Anterior cingulate cortex (tissue), 58 donors: ENCODE measurements around the gene SORBS2.
"Not testable (repeated sequence)": the region's sequence is repeated elsewhere in the genome, so short reads cannot be mapped to it uniquely, and the experiment has no call there.

Source experiments
- DNase-seq, 58 donors: peaks; one replicate each; lab custom pipeline; 2025; lab: John Stamatoyannopoulos, UW

Gene SORBS2

DNA sequence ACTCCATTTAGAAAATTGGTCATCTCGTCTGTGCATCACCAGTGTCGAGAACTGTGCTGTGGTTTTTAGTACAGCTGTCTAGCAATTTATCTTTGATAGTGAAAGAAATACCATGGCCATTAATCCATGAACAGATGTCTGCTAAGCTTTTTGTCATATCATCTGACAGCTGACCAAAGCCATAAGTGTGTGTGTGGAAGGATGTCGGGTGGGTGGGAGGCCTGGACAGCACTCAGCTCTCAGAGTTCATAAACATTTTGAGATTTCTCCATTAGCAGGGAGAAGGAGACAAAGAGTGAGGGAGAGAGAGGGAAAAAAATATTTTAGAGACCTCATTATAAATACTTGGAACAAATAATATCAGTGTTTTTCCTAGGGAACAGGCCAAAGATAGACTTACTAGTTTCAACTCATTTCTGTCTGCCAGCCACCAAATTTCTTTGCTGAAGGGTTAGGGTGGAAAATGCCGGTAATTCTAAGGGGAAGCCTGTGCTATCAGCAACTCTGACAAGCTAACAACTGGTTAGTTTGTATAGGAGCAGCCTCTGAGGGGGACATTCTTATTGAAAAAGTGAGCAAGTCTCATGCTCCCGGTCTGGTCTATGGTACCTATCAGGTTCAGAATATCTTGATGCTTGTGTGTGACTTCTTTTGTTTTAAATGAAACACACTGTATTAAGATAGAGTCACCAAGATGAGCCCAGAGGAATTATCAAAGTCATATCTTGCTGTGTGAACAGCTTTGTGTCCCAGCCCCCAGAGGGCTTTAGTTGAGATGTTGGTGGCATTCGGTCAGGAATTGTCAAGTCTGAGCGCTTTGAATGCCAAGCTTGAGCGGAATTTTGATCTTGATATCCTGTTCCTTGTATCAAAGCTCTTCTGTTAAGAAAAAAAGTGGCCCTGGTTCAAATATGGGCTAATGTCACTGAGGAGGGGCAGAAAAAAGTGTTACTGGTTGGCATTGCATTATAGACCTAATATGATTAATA, 234.7 kb downstream of the SORBS2 start:
- peak in 1 of 58 donors; percentile 4 for DNase-seq

GRCh38 chr4:185576314-185576961, 235.6 kb downstream of the SORBS2 start:
- no peak for DNase-seq

- DNase-seq: no peak
These were observed 238.3 kb downstream of the SORBS2 start for GRCh38 chr4:185573651-185574199.

GRCh38 chr4:185570727-185571126, 241.3 kb downstream of the SORBS2 start:
- DNase-seq: no peak

GRCh38 chr4:185567381-185568376, 244.3 kb downstream of the SORBS2 start:
- peak in 49 of 58 donors; percentile 8 to 74 (median 44) for DNase-seq

DNA sequence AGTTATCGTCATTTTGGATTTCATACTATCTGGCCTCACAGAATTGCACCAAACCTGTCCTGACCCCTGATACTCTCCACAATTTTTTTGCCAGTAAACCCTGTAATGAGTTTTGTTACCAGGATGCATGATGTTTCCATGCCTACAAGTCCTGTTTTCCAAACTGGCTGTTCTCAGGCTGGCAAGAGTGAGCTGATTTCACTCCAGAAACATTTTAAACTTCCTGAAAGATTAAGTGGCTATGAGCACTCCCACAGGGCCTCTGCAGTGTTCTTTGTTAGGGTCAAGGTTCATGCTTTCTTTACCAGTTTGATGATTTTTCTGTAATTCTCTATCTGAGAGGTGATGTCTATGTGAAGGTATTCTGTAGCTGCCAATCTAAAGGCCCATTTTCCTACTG, 245.0 kb downstream of the SORBS2 start:
- peak in 14 of 58 donors; percentile 10 to 61 (median 39) for DNase-seq

DNA sequence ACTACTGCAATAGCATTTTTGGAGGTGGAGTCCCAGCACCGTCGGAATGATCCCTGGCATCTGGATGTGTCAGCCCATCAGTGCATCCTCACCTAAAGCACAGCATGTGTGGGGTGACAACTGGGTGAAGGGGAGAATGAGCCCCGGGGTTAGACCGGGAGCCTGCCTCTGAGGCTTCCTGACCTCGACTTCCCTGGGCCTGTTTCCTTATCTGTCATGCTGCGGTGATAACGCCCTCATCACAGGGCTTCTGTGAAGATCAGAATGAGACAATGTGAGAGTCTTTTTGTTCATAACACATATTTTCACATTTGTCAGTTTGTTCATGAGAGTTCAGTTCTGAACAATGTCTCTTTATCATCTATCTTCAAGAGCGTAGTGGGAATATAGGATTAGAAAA, 245.6 kb downstream of the SORBS2 start:
- peak in 1 of 58 donors; percentile 17 for DNase-seq

GRCh38 chr4:185565696-185566095, 246.3 kb downstream of the SORBS2 start:
- DNase-seq: no peak

GRCh38 chr4:185564349-185564748, 247.6 kb downstream of the SORBS2 start:
- no peak for DNase-seq

DNA sequence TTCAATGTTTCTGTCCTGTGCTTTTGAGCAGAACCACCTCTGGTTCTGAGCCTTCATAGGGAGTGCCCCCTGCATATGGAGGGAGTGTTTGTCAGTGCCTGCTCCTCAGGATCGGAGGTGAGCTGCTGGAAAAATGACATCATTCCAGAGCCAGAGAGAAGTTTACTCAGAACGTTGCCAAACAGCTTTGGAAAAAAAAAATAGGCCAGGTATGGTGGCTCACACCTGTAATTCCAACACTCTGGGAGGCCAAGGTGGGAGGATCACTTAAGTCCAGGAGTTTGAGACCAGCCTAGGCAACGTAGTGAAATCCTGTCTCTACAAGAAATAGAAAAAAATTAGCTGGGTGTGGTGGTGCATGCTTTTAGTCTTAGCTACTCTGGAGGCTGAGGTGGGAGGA, 249.5 kb downstream of the SORBS2 start:
- DNase-seq: no peak

- DNase-seq: no peak
These were observed 251.7 kb downstream of the SORBS2 start for GRCh38 chr4:185560316-185560715.

DNA sequence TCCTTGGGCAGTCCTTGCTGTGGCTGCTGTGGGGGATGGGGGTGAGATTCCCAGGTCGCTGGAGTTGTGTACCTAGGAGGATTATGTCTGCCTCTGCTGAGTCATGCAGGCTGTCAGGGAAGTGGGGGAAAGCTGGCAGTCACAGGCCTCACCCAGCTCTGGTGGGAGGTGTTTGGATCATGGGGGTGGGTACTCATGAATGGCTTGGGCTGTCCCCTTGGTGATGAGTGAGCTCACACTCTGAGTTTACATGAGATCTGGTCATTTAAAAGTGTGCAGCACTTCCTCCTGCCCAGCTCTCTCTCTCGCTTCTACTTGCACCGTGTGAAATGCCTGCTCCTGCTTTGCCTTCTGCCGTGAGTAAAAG, 252.1 kb downstream of the SORBS2 start:
- DNase-seq: peak in 22 of 58 donors; percentile 2 to 49 (median 16)

DNA sequence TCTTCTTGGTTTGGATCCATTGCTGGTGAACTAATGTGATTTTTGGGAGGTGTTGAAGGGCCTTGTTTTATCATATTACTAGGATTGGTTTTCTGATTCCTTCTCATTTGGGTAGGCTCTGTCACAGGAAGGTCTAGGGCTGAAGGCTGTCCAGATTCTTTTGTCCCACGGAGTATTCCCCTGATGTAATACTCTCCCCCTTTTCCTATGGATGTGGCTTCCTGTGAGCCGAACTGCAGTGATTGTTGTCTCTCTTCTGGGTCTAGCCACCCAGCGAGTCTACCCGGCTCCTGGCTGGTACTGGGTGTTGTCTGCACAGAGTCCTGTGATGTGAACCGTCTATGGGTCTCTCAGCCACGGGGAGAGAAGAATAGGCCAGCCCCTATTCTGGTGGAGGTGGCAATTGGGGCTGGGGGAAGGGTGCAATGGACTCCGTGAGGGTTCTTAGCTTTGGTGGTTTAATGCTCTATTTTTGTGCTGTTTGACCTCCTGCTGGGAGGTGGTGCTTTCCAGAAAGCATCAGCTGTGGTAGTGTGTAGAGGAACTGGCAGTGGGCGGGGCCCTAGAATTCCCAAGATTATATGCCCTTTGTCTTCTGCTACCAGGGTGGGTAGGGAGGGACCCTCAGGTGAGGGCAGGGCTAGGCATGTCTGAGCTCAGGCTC, 252.6 kb downstream of the SORBS2 start:
- DNase-seq: not testable (repeated sequence)

- no peak for DNase-seq
These were observed 257.4 kb downstream of the SORBS2 start for GRCh38 chr4:185554365-185555126.

DNA sequence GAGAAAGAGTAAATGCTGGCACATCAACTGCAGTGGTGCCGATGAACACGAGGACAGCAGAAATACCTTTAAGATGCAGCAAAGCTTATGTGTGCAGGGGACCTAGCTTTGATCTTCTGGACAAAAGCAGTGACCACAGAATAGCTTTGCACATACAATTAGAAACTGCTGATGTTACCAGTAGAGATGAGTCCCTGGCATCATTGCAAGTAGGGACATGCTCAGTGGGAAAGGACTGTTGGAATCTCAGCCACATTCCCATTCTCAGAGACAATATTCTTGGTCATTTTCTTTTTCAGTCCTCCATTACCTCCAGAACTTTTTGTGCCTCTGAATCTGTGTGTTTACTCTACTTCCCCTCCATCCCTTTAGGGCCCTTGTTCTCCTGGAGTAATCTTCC, 259.7 kb downstream of the SORBS2 start:
- DNase-seq: no peak

DNA sequence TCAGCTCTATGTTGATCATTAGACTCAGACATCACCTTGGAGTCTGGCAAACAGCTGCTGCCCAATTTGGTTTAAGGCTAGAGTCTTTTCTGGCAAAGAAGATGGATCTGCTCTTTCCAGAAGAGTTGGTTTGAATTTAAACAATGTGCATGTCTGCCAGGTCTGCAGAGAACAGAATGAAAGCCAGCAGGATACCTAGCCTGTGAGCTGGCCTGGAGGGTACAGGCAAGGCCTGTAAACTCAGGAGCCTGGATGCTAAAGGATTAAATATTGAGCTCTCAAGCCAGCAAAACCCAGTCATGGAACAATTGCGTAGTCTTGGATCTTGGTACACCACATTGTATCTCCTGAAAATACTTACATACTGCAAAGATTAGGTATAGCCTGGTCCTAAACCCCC, 261.1 kb downstream of the SORBS2 start:
- DNase-seq: no peak

DNA sequence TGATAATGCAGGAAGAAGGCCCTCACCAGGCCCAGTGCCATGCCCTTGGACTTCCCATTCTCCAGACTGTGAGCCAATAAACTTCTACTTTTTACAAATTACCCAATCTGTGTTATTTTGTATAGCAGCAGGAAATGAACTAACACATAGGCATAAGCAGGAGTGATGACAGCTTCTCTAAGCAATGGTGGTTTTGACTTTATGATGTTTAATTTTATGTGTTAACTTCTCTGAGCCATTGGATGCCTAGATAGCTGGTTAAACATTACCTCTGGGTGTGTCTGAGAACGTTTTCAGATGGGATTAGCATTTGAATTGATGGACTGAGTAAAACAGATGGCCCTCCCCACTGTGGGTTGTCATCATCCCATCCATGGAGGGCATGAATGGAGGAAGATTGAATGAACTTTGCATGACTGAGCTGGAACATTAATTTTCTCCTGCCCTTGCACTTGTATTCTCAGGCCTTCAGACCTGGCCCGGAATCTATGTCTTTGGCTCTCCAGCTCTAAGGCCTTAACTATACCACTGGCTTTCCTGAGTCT, 262.8 kb downstream of the SORBS2 start:
- DNase-seq: no peak

DNA sequence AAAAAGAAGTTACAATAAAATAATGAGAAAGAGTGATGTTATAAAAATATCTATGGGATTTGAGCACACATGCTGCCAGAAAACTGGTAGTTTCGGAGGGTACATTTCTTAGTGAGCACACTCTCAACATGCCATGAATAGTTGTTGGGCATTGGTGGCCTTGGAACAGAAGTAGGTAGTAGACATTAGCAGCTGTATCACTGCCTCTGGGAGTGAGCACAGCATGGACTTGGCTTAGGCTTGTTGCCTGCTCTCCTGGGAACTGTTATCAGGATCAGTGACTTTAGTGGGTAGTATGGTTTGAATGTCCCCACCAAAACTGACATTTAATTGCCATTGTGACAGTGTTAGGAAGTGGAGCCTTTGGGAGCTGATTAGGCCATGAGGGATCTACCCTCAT, 263.4 kb downstream of the SORBS2 start:
- DNase-seq: no peak

DNA sequence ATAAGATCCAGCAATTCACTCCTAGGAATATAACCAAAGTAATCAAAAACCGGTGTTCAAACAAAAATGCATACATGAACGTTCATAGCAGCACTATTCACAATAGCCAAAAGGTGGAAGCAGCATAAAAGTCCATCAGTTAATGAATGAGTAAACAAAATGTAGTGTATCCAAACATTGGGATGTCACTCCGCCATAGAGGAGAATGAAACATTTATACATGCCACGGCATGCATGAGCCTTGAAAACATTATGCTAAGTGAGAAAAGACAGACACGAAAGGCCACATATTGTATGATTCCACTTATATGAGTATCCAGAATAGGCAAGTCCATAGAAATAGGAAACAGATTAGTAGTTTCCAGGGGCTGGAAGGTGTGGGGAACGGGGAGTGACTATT, 265.7 kb downstream of the SORBS2 start:
- DNase-seq: no peak
